ENCODE results near the gene MGST2.

- no peak for TF ChIP-seq POLR2A (IDR thresholded peaks at IDR 0.05; ENCODE audit: low read length)
- no peak for TF ChIP-seq GATA1 (IDR thresholded peaks at IDR 0.05; ENCODE audit: low read depth, low read length)
Observed at GRCh38 chr4:139736274-139736660, 70.6 kb downstream of the MGST2 start.
